DMS153 treated with DMSO at 0.1 percent for 48 hours (cell line): ENCODE data around the gene TH.

ENCODE experiments used
- DNase-seq: peaks from one replicate; lab custom pipeline; 2025; ENCODE audit not compliant: unreplicated experiment; lab: John Stamatoyannopoulos, UW

Gene TH

DNA sequence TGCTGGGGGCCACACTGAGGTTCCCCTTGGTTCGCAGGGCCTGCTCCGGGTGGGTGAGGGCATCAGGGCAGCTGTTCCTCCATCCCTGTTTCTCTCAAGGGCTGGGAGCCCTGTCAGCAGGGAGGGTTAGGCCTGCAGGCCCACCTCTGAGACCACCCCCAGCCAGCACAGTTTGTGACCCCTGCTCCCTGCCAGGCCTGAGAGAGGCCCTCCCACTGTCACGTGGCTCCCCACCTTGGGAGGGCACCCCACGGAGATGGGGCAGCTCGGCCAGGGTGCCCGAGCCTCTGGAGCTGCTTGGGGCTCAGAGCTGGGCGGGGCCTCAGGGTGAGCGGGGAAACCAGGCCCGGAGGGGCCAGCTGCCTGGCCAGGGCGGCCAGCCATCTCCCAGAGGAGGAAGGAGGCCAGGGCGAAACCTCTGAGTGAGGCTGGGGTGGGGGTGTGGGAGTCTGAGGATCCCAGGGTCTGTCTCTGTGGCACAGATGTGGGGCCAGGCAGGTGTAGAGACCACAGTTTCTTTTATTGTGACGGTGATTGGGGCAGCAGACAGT is 8.1 kb downstream of the TH start:
- DNase-seq, result no peak

DNA sequence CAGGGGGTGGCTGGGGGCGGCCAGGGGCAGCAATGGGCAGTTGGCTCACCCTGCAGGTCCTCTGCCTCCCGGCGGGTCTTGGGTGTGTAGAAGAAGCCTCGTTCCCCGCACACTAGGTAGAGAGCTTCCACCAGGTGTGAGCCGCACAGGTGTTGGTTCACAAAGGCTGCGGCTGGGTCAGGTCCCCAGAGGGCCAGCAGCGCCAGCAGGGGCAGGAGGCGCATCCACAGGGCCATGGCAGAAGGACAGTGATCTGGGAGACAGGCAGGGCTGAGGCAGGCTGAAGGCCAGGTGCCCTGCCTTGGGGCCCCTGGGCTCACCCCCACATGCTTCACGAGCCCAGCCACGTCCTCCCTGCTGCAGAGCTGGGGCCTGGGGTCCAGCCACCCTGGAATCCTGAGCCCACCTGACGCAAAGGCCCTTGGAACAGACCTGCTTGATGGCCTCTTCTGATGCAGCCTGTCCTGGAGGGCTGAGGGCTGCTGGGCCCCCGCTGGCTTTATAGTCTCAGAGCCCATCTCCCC is 10.8 kb downstream of the TH start, which contains the start of gene INS:
Gene INS, minus strand, starts transcription at position 474 of the 524 bp plus-strand sequence. Its CDS starts 238 bp downstream, at position 236.
- no peak for DNase-seq

DNA sequence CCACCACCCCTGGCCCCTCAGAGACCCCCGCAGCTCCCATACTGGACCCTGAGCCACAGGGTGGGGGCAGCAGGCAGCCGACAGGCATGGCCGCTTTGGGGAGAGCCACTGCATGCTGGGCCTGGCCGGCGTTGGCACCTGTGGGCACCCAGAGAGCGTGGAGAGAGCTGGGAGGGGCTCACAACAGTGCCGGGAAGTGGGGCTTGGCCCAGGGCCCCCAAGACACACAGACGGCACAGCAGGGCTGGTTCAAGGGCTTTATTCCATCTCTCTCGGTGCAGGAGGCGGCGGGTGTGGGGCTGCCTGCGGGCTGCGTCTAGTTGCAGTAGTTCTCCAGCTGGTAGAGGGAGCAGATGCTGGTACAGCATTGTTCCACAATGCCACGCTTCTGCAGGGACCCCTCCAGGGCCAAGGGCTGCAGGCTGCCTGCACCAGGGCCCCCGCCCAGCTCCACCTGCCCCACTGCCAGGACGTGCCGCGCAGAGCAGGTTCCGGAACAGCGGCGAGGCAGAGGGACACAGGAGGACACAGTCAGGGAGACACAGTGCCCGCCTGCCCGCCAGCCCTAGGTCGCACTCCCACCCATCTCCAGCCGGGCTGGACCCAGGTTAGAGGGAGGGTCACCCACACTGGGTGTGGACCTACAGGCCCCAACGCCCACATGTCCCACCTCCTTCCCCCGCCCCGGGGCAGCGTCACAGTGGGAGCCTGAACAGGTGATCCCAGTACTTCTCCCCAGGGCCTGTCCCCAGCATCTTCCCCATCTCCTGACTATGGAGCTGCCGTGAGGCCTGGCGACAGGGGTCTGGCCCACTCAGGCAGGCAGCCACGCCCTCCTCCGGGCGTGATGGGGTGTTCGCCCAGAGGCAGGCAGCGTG is 11.8 kb downstream of the TH start:
- no peak for DNase-seq

DNA sequence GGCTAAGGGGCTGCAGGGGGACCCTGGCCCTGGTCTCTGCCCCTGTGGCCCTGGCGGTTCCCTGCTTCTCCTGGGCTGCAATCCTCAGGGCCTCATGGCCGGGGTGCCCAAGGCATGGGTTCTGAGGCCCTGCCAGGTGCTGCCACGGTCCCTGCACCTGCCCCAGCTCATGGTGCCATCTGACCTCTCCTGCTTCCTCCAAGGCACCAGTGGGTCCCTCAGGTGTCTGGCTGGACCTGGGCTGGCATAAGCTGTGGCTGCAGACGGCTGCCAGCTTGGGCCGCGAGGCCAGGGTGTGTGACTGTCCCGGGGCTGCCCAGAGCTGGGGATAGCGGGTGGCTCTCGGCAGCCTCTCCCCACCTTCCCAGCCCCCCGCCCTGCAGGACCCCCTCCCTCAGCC is 12.6 kb downstream of the TH start:
- no peak for DNase-seq

DNA sequence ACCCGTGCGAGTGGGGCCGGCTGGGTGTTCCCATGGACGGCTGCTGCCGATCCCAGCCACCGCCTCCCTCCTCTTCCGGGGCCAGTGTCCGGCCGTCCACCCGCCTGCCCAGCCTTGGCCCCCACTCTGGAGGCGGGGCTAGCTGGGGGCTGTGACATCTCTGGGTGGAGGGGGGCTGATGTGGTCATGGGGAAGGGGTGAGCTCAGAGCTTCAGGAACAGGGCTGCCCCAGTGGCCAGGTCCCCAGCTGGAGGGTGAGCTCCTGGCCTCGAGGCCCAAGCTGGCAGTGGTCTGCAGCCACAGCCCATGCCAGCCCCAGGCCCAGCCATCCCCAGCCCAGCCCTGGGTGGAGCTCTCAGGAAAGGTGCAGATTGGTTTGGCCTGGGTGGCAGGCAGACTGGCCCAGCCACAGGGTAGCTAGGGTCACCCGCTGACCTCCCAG is 13.3 kb downstream of the TH start:
- no peak for DNase-seq

DNA sequence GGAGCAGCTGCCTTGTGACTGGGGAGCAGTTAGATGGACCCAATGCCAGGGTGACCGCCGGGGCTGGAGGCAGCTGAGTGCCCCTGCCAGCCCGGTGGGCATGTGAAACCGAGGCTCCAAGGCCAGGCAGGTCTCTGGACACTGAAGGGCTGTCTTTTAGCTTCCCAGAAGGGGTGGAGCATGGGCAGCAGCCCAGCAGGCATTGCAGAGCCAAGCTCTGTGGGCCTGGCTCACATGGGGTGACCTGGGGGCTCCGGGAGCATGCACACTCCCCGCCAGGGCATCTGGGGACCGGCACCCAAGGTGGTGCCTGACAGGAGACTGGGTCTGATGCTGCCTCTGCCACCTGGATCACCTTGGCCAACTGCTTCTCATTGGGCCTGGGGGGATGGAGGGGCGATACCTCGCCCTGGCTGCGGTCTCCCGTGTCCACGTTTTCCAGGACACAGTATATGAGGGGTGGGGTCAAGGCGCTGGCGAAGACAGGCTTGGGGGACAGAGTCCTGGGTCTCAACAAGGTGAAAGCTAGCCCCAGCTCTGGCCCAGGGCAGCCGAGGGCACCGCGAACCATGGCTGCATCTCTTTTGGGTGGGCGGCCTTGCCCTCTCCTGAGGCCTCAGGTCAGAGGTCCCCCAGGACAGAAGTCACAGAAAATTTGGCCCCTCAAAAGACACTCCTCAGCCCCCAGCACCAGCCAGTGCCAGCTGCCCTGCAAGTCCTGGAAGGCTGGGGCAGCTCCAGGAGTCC is 14.1 kb downstream of the TH start:
- no peak for DNase-seq

DNA sequence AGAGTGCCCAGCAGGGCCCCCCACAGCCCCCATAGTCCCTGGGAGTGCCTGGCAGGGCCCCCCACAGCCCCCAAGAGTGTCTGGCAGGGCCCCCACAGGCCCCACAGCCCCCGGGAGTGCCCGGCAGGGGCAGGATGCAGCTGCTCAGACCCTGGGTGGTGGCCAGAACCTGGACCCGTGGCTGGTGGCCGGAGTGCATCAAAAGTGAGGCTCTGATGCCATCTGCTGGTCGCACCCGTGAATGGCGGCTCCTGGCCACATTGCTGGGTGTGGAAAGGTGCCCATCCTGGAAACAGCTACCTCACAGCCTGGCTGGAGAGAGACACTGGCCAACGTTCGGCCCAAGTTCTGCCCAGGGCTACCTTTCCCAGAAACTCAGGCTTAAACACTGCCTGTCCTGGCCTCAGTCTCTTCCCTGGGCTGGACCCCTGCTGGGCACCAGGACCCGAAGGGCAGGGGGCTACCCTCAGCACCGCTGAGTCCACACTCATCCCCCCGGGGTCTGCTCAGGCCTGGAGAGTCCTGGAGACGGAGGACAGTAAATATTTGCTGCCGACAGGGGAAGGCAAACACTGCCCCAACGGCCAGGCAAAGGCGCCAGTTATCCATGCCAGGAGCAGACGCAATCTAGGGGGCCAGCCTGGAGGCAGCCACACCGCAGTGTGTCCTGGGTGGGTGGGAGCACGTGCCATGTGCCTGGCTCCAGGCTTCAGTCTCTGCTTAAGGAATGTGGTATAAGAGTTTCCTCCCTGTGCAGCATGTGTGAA is 15.0 kb downstream of the TH start:
- peak; percentile 33 for DNase-seq

DNA sequence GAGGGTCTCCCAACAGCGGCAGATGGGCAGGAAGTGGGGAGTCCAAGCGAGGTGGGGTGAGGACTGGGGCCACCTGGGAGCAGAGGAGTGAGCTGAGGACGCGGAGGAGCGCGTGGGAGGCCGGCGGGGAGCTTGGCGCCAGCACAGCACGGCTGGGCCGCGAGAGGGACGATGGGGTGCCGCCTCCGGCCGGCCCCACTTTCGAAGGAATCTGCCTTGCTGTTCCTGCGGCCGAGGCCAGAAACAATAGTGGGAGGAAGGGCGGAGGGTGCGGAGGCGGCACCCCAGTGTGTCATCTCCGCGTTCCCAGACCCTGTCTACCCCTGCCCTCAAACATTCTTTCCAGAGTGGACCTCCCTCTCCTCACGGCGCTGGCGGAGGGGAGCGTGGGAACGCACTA is 16.1 kb downstream of the TH start:
- DNase-seq, result no peak

DNA sequence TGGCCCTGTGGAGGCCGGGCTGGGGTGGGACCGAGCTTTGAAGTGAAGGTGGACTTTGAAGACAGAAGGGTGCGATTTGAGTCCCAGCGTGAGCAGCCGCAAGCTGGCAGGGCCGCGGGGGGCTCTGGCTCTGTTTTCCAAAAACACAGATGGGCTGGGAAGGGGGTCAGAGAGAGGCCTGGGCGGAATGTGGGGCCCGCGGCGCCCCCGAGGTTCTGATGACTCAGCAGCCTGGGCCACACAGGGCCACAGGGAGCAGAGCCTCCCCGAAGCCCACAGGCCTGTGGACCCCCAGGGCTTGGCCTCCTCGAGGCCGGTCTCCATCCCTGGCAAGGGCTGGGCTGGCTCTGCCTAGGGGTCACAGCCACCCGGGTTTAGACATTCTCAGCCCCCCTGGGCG is 16.7 kb downstream of the TH start:
- no peak for DNase-seq

DNA sequence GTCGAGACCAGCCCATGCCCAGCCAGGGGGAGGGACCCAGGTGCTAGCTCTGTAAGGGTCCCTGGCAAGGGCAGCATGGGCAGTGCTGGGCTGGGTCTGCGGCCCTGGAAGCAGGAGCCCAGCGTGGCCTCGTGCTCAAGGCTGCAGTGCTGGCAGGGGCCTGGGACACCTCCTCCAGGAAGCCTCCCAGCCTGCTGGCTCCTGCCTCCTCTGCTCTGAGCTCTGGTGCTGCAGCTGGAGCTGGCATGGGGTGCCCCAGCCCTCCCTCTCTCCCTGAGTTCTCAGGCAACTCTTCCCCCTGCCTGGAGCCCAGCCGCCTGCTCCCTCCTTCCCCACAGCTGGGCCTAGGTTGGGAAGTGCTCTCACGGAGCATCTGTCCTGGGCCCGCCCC is 17.4 kb downstream of the TH start:
- no peak for DNase-seq

DNA sequence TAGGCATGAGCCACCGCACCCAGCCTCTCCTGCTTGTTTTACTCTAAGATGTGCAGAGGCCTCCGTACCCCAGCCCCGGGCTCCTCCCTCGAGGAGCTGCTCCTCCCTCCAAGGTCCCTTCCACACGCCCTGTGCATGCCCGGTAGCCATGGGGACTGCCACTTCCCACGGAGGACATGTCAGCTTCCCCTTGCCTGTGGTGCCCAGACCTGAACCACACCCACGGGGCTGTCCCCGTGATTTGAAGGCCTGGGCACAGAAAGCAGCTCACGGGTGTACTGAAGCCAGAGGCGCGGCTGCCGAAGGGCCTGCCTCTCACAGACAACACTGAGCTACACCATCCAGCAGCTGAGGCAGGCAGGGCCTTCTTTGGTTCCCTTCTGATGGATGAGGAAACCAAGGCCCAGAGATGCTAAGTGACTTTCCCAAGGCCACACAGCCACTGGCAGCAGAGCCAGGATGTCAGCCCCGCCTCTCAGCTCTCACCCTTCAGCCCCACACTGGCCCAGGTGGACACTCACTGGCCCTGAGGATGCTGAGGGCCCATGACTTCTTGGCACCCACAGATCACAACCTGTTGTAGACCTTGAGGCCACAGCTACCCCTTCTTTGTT is 17.9 kb downstream of the TH start:
- DNase-seq, result no peak

DNA sequence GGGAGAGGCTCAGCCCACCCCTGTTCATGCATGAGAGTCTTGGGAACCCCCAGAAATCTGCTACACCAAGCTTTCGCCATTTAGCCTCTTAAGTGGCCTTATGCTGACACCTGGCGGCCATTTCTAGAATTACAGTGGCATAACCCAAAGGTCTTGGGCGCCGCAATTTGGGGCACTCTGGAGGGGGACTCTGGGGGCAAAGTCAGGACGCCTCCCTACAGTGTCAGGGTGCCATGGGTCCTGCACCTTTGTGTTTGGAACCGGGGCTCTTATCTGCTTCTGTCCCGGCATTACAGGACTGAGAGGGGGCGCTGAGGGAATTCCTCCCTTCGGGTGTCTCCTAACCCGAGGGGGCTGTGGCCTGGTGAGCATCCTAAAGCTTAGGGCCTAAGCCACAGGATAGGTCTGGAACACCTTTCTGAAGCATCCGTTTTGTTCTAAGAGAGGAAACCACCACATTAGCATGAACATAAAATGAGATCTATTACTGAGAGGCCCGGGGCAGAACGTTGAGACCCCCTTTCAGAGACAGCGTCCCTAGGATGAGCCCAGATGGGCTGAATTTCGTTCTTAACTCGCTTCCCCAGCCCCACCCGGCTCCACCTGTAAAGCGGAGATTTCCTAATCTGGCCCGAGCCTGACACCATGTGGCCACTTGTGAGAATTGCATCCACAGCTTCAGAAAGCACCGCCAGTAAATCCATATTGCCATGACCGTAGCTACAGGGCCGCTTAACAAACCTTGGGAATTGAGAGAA is 19.9 kb downstream of the TH start:
- DNase-seq, result peak; percentile 59

DNA sequence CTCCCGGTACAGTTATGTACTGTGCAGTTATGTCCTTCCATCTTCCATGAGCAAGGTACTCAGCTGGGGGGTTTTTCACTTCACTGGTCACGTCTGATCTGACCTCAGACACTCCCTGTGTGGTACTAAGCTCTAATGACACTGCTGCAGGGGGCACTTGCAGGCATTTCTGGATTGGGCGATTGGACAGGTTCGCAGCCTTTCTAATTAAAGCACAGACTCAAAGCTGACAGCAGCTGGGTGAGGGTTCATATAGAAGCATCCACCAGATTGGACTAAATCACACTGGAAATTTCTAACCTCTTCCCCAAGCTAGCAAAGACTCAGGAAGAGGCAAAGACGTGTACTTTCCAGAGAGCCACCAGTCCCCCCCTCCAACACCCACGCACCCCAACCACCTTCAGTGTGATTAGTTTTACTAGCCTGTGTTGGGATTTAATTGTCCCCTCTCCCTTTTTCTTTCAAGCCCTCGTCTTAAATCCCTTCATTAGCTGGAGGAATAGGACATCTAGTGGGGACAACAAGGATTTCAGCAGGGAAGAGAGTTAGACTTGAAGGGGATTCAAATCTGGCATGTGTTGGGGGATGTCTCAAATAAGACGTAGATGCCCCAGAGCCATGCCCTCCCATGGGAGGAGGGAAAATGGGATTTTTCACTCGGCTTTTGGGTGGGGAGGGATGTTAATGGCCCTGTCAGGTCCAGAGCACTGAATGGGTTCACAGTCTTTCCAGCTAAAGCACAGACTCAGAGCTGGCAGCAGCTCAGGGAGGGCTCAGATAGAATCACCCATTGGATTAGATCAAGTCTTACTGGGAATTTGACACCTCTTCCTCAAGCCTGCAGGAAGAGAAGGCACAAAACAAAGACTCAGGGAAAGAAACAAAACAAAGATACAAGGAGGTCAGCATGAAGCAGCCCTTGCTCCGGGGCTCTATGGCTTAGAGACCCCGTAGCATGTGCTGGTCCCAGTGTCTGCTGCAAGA is 21.5 kb downstream of the TH start:
- DNase-seq, result no peak

DNA sequence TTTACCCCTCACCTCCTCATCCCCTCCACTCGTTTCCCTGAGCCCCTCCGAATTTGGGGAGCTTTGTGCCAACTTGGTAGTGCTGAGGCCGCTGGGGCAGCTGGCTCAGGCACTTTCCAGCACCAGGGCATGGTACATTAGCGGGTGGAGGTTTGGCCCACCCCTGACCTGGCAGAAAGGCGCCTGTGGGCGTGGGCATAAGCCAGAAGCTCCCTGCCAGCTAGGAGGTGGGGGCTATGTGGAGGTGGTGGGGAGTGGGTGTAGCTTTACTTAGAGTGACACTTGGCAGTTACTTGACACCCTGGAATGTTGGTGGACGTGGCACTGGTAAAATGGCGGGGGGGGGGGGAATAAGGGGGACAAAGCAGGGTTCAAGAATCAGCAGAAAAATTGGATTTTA is 22.2 kb downstream of the TH start:
- DNase-seq, result no peak

DNA sequence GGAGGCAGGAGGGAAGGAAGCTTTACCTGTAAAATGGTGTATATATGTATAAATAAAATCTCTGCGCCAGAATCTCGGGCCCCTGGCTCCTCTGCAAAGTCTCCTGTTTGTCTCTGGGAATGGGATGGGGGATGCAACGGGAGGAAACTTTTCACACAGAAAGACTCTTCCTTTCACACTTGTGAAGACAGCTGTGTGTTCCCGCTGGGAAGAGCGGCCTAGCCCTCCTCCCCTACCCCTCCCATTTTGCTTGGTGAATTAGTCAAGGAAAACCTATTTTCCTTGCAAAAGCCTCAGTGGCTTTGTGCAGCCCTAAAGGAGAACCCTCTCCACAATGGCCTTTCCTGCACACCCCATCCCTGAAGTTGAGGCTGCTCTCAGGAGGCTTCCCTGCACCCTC is 23.0 kb downstream of the TH start:
- no peak for DNase-seq

DNA sequence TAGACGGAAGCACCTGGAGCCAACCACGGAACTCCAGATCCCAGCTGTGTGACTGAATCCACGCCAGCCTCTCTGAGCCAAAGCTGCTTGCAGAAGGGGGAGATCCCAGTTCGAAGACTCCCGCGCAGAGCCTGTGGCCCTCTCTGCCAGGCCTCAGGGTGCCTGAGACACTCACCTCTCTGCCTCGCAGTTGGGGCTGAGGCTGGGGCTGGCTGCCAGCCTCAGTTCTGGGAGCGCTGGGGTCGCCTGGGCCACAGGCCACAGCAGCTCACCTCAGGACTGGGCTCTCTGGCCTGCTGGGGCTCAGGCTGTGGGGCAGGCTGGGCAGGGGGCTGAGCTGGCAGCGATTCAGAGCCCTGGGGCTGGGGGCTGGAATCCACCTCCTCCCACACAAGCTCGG is 24.2 kb downstream of the TH start:
- no peak for DNase-seq

DNA sequence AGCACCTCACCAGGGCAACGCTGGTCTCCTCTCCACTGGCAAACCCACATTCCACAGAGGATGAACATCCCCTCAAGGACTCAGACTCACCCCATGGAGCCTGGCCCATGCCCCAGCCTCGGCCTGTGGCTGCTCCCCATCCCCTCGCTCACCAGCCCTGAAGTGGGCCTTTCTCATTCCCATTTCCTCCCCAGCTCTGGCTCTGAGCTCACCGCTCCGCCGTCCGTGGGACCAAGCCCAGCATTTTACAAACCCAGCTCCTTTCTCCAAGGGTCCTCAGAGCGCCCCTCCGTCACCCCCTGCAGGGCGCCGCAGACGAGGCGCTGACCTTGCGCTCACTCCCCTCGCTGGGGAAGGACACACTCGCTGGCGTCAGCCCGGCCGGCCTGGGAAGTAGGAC is 25.6 kb downstream of the TH start:
- no peak for DNase-seq

DNA sequence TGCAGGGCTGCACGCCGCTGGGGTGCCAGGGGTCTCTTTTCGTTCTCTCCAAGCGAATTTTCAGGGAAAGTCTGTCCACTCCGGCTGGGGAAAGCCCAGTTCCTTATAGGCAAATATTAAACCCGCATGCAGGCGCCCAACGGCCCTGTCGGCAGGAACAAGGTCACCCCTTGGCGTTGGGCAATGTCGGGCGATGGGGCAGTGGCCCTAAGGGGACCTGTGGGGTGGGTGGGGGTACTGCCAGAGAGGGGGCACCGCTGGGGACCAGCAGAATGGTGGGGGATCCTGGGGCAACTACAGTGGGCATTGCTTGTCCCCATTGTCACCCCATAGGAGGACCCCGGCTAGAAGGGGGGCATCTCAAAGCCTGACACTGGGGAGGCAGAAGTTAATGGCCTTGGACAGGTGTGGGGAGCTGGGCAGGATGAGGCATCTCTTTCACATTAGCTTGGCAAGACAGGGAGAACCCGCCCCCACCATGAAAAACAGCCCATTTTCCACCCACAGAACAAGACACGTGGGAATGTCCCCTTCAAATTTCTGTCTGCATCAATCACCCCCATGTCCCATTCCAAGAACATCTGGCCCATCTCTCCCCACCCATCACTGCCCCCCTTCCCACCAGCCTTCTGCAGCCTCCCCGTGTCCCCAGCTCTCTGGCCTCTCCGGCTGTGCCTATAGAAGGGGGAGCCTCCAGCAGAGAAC is 26.9 kb downstream of the TH start:
- no peak for DNase-seq
